IMR-90 (cell line): ENCODE data around the gene PNCK.

Experiments
- POLR2A ChIP-seq: IDR thresholded peaks from 2 replicates; pipeline ENCODE4 v1.6.1; 2012; ENCODE audit warnings: mild to moderate bottlenecking, low read depth, low read length
- TF ChIP-seq, protein P1 (sequence below): conservative IDR thresholded peaks from 2 replicates; pipeline ENCODE4 v1.5.1; 2012; ENCODE audit warnings: mild to moderate bottlenecking, low read depth, low read length, improper control_type of control experiment

DNA sequence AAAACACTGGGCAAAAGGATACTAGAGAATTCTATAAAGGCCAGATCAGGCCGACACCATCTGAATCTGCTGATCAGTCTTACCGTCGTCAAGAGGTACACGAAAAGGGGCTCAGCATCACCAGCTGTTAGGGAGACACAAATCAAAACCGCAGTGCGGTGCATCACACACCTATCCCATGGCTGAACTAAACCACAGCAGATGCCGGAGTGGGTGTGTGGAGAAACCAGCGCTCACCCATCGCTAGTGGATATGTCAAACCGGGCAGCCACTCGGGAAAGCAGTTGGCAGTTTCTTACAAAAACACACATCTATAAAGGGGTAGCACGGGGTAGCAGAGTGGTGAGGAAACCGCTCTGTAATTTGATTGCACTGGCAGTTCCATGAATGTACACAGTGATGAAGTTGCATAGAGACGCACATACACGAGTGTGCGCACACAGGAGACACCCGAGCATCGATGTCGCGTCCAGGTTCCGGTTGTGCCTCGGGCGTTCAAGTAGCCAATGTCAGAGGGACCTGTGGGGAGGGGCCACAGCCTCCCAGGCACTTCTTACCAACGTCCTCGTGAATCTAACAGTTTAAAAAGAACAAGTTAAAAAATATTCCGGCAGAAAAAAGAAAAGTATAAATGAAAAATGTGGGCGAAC lies 51.5 kb downstream of the PNCK start:
- no peak for TF ChIP-seq POLR2A
- TF ChIP-seq, protein P1, sequence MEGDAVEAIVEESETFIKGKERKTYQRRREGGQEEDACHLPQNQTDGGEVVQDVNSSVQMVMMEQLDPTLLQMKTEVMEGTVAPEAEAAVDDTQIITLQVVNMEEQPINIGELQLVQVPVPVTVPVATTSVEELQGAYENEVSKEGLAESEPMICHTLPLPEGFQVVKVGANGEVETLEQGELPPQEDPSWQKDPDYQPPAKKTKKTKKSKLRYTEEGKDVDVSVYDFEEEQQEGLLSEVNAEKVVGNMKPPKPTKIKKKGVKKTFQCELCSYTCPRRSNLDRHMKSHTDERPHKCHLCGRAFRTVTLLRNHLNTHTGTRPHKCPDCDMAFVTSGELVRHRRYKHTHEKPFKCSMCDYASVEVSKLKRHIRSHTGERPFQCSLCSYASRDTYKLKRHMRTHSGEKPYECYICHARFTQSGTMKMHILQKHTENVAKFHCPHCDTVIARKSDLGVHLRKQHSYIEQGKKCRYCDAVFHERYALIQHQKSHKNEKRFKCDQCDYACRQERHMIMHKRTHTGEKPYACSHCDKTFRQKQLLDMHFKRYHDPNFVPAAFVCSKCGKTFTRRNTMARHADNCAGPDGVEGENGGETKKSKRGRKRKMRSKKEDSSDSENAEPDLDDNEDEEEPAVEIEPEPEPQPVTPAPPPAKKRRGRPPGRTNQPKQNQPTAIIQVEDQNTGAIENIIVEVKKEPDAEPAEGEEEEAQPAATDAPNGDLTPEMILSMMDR, result no peak
